Suprapubic skin (tissue), 4 donors: Measurements from ENCODE around the gene STYXL2. TPM values are rescaled to one million over a fixed set of nuclear protein-coding genes. Genes with fewer than 3 reads are reported as not detected.

Source experiments
- DNase-seq, 2 donors: peaks; one replicate each; pipeline ENCODE4 v3.0.0-alpha.2; 2019; ENCODE audit warnings: low spot score in 2 of 2
- H3K27ac ChIP-seq: fragments of 200-600 bp; sonication (generic); one replicate; pipeline ENCODE4 v1.5.1; 2019
- H3K27me3 ChIP-seq: fragments of 200-600 bp; sonication (generic); one replicate; pipeline ENCODE4 v1.5.1; 2019
- H3K36me3 ChIP-seq: fragments of 200-600 bp; sonication (generic); one replicate; pipeline ENCODE4 v1.5.1; 2019
- H3K4me1 ChIP-seq: fragments of 200-600 bp; sonication (generic); one replicate; pipeline ENCODE4 v1.5.1; 2019
- H3K4me3 ChIP-seq: fragments of 200-600 bp; sonication (generic); one replicate; pipeline ENCODE4 v1.5.1; 2019; ENCODE audit warnings: mild to moderate bottlenecking
- H3K9me3 ChIP-seq: fragments of 200-600 bp; sonication (generic); one replicate; pipeline ENCODE4 v1.5.1; 2019
- CTCF ChIP-seq, 2 donors: fragments of 200-600 bp in 1 of 2; fragments of 450-650 bp in 1 of 2; sonication (generic) in 1 of 2; IDR thresholded peaks; one replicate each; pipeline ENCODE4 v1.5.1; 2016 to 2019; ENCODE audit warnings: antibody characterized with exemption in 2 of 2, mild to moderate bottlenecking in 1 of 2, moderate library complexity in 1 of 2
- EP300 ChIP-seq: sonication (generic); formaldehyde crosslinking; IDR thresholded peaks from one replicate; pipeline ENCODE4 v1.6.1; 2017; ENCODE audit warnings: antibody characterized with exemption
- POLR2A ChIP-seq, 2 donors: fragments of 450-650 bp; IDR thresholded peaks; one replicate each; pipeline ENCODE4 v1.6.1; 2017; ENCODE audit warnings: antibody characterized with exemption in 2 of 2, mild to moderate bottlenecking in 2 of 2, moderate library complexity in 2 of 2
- POLR2AphosphoS5 ChIP-seq, 3 donors: sonication (generic); formaldehyde crosslinking; IDR thresholded peaks; one replicate each; pipeline ENCODE4 v1.6.1; 2017; ENCODE audit warnings: antibody characterized with exemption in 3 of 3
- WGBS: methylation state at CpG from one replicate; pipeline ENCODE4 v1.1.5; 2018; 5-methylcytosine and 5-hydroxymethylcytosine counted together
- total RNA-seq, 4 donors: library from RNA; depleted of rRNA; stranded (reverse); fragments of >200 nt; gene quantifications; one replicate each; pipeline ENCODE4 v1.1.0, GENCODE V29; 2016

STYXL2 gene
- total RNA-seq, 4 donors from 2014 or later: 0.29 TPM; not detected in 3

GRCh38 chr1:167067904-167068303 lies 26.0 kb upstream of the STYXL2 start:
- 77% methylated on average over 3 of the region's 3 CpGs for WGBS
- H3K27ac ChIP-seq: no peak overlapping the region
- no peaks in the 10 kb centered on the region for H3K9me3 ChIP-seq
- H3K27me3 ChIP-seq: peaks cover 3% of the 10 kb centered on the region
- TF ChIP-seq POLR2A (IDR thresholded peaks at IDR 0.05): no peak
- TF ChIP-seq EP300: no peak
- no peak for TF ChIP-seq POLR2AphosphoS5 (IDR thresholded peaks at IDR 0.05)
- no peak for TF ChIP-seq CTCF (IDR thresholded peaks at IDR 0.05)
- DNase-seq: no peak
- peaks cover 8% of the 10 kb centered on the region for H3K4me1 ChIP-seq
- no peak overlapping the region for H3K4me3 ChIP-seq
- no peaks in the 10 kb centered on the region for H3K36me3 ChIP-seq

- H3K4me1 ChIP-seq: peaks cover 8% of the 10 kb centered on the region
- no peak overlapping the region for H3K4me3 ChIP-seq
- no peak overlapping the region for H3K27ac ChIP-seq
- no peak for DNase-seq
- H3K9me3 ChIP-seq: no peaks in the 10 kb centered on the region
- 83% methylated on average over 13 of the region's 13 CpGs for WGBS
- no peak for TF ChIP-seq POLR2AphosphoS5 (IDR thresholded peaks at IDR 0.05)
- TF ChIP-seq CTCF (IDR thresholded peaks at IDR 0.05): no peak
- TF ChIP-seq EP300: no peak
- no peak for TF ChIP-seq POLR2A (IDR thresholded peaks at IDR 0.05)
- H3K27me3 ChIP-seq: no peaks in the 10 kb centered on the region
- no peaks in the 10 kb centered on the region for H3K36me3 ChIP-seq
These were observed 25.1 kb upstream of the STYXL2 start for GRCh38 chr1:167068761-167069160.

GRCh38 chr1:167071286-167071685 lies 22.6 kb upstream of the STYXL2 start:
- H3K27ac ChIP-seq: no peak overlapping the region
- no peak for DNase-seq
- no peak overlapping the region for H3K4me3 ChIP-seq
- H3K9me3 ChIP-seq: no peaks in the 10 kb centered on the region
- WGBS: 95% methylated on average over 8 of the region's 8 CpGs
- H3K4me1 ChIP-seq: peaks cover 7% of the 10 kb centered on the region
- no peak for TF ChIP-seq POLR2A (IDR thresholded peaks at IDR 0.05)
- no peak for TF ChIP-seq POLR2AphosphoS5 (IDR thresholded peaks at IDR 0.05)
- TF ChIP-seq EP300: no peak
- no peak for TF ChIP-seq CTCF (IDR thresholded peaks at IDR 0.05)
- peaks cover 3% of the 10 kb centered on the region for H3K27me3 ChIP-seq
- H3K36me3 ChIP-seq: no peaks in the 10 kb centered on the region

GRCh38 chr1:167076136-167076710 lies 17.7 kb upstream of the STYXL2 start:
- Histone ChIP-seq H3K4me3 (no peak overlapping the region), H3K27me3 (peaks cover 16% of the 10 kb centered on the region), H3K9me3 (no peaks in the 10 kb centered on the region), H3K4me1 (no peaks in the 10 kb centered on the region), H3K36me3 (no peaks in the 10 kb centered on the region), H3K27ac (no peak overlapping the region)
- TF ChIP-seq CTCF (IDR thresholded peaks at IDR 0.05) (no peak), POLR2A (IDR thresholded peaks at IDR 0.05) (no peak), EP300 (no peak), POLR2AphosphoS5 (IDR thresholded peaks at IDR 0.05) (no peak)
- 84% methylated on average over 8 of the region's 8 CpGs for WGBS
- no peak for DNase-seq

- Histone ChIP-seq H3K27me3 (peaks cover 16% of the 10 kb centered on the region), H3K4me3 (no peak overlapping the region), H3K27ac (no peak overlapping the region), H3K9me3 (no peaks in the 10 kb centered on the region), H3K4me1 (no peaks in the 10 kb centered on the region), H3K36me3 (no peaks in the 10 kb centered on the region)
- 84% methylated on average over 3 of the region's 3 CpGs for WGBS
- no peak for DNase-seq
- TF ChIP-seq POLR2A (IDR thresholded peaks at IDR 0.05) (no peak), EP300 (no peak), POLR2AphosphoS5 (IDR thresholded peaks at IDR 0.05) (no peak), CTCF (IDR thresholded peaks at IDR 0.05) (no peak)
These were observed 16.6 kb upstream of the STYXL2 start for GRCh38 chr1:167077128-167077867.
